Suppressor macrophage (primary cell): Measurements from ENCODE around the gene BCLAF1.

Experiments used
- DNase-seq, 4 experiments: peaks; one replicate each; pipeline ENCODE4 v3.0.0-alpha.2; 2020 to 2022
- total RNA-seq, 17 experiments: gene quantifications; one replicate each; lab custom pipeline; 2026; ENCODE audit warnings: mixed read lengths in 6 of 17, inconsistent platforms in 3 of 17; lab: John Stamatoyannopoulos, UW

The BCLAF1 gene, protein sequence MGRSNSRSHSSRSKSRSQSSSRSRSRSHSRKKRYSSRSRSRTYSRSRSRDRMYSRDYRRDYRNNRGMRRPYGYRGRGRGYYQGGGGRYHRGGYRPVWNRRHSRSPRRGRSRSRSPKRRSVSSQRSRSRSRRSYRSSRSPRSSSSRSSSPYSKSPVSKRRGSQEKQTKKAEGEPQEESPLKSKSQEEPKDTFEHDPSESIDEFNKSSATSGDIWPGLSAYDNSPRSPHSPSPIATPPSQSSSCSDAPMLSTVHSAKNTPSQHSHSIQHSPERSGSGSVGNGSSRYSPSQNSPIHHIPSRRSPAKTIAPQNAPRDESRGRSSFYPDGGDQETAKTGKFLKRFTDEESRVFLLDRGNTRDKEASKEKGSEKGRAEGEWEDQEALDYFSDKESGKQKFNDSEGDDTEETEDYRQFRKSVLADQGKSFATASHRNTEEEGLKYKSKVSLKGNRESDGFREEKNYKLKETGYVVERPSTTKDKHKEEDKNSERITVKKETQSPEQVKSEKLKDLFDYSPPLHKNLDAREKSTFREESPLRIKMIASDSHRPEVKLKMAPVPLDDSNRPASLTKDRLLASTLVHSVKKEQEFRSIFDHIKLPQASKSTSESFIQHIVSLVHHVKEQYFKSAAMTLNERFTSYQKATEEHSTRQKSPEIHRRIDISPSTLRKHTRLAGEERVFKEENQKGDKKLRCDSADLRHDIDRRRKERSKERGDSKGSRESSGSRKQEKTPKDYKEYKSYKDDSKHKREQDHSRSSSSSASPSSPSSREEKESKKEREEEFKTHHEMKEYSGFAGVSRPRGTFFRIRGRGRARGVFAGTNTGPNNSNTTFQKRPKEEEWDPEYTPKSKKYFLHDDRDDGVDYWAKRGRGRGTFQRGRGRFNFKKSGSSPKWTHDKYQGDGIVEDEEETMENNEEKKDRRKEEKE
- 84.3 to 236 (median 138) reads per million in 17 experiments for total RNA-seq

DNA sequence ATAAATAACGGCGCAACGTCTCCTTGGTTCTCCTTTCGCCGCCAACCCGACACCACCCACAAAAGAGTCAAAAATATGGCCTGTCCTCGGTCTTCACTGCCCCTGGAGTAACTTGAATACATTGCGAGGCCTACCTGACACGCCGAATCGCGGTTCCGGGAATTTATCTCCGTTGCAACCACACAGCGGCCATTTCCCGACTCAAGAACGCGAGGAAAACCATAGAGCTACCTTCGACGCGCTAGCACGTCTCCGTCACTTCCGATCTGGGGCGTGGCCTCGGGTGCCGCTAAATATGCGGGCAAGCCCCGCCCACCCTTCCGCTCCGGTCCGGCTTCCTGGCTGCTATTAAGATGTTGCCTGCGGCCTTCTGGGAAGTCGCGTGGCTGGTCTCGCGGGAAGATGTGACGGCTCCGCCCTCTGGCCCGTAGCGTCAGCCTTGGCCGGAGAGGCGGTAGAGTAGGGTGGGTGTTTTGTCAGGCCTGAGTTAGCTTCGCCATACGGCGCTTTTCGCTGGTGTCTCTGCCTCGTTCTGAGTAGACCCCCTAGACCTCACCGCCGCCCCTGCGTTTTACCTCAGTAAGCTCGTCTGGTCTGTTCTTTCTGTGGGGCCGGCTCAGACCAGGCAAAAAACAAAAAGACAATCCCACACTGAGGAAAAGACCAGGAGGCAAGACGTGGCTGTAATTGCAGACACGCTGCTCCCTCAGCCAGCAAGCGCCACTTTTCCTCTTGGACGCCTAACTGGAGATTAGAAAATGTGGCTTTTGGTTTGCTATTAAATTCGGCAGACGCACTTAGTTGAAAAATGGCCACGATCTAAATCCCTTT, at the start of gene BCLAF1:
Gene BCLAF1 (minus strand): TSS at position 268 of the 831 bp plus-strand sequence. CDS start 9,980 bp downstream, outside the sequence.
- peak; percentile 100 for DNase-seq

DNA sequence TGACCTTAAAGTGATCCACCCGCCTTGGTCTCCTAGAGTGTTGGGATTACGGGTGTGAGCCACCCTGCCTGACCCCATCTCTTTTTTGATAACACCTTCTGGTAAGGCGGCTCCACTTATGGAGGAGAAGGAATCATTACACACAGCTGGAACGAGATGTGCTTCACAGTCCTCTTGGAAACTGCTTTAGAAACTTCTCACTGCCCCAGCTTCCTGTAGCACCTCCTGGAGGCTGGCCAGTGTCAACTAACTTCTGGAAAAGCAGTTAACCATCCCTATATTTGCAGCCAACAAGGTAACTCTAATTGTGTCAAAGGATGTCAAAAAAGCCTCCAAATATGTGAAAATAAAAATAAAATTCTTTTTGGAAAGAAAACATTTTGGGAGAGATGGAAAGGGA, 48.8 kb upstream of the BCLAF1 start:
- DNase-seq, result no peak

- no peak for DNase-seq
Measured at GRCh38 chr6:136337606-136338005, 48.0 kb upstream of the BCLAF1 start.

- DNase-seq, result no peak
Measured at GRCh38 chr6:136337121-136337520, 47.5 kb upstream of the BCLAF1 start.

GRCh38 chr6:136335736-136336363, 46.2 kb upstream of the BCLAF1 start:
- DNase-seq, result no peak

DNA sequence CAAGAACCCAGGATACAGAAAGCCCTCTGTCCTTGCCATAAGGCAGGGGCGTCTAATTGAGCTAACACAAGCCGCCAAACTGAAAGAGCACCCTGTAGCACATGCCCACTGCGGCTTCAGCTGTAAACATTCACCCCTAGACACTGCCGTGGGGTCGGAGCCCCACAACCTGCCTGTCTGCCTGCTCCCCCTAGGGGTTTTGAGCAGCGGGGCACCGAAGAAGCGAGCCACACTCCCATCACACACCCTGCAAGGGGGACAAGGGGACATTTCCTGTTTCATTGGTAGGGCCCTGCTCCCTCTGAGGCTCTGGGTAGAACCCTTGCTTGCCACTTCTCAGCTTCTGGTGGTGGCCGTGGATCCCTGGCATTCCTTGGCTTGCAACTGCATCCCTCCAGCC, 45.2 kb upstream of the BCLAF1 start:
- no peak for DNase-seq

GRCh38 chr6:136334465-136334846, 44.8 kb upstream of the BCLAF1 start:
- DNase-seq, result no peak

GRCh38 chr6:136333824-136334464, 44.3 kb upstream of the BCLAF1 start:
- no peak for DNase-seq

DNA sequence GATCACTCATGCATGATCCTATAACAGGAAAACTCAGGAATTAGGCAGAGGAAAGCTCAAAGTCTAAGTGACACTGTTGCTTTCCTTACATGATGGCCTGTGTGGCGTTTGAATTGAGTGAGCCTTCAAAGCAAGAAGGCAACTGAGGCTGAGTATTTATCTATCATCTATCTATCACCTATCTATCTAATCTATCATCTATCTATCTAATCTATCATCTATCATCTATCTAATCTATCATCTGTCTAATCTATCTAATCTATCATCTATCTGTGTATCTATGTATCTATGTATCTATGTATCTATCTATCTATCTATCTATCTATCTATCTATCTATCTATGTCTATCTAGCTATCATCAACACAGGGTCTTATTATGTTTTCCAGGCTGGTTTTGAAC, 41.8 kb upstream of the BCLAF1 start:
- no peak for DNase-seq

DNA sequence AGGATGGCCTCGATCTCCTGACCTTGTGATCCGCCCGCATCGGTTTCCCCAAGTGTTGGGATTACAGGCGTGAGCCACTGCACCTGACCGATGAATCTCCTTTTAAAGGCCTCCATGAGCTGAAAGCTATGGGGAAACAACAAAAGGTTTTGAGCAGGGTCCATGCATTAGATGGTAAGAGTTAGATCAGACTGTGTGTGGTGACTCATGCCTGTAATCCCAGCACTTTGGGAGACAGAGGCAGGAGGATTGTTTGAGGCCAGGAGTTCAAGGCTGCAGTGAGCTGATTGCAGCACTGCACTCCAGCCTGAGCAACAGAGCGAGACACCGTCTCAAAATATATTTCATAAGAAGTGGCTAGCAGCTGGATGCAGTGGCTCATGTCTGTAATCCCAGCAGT, 41.0 kb upstream of the BCLAF1 start:
- DNase-seq, result no peak

- DNase-seq, result peak in 1 of 4 experiments; percentile 39
Measured at GRCh38 chr6:136326038-136326553, 36.5 kb upstream of the BCLAF1 start.

- peak; percentile 13 to 32 (median 20) for DNase-seq
Measured at GRCh38 chr6:136324686-136325380, 35.2 kb upstream of the BCLAF1 start.

DNA sequence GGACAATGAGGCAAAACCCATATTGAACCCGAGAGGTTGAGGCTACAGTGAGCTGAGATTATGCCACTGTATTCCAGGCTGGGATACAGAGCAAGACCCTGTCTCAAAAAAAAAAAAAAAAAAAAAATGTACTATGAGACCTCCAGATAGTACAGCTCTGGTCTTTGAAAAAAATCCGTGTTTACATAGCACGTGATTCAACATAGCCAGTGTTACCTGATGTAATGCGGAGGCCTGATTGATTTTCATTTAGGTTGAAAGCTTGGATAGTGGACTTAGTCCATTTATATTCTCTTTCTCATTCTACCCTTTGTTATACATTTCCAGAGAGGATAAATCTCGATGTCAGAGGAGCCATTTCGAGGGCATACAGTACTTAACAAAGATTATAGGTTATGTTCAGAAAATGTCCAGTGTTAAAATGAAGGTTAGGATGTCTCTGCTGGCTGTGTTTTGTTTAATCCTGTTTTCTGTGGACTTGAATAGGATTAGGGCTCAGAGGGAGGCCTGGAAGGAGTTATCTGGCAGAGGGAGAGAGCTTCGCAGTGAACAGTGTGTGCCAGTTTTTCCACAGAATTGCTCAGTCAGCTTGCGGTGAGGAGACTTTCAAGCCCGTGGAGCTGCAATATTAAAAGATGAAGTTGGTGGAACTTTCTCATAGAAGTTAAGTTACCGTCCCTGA, 33.9 kb upstream of the BCLAF1 start:
- DNase-seq, result no peak

DNA sequence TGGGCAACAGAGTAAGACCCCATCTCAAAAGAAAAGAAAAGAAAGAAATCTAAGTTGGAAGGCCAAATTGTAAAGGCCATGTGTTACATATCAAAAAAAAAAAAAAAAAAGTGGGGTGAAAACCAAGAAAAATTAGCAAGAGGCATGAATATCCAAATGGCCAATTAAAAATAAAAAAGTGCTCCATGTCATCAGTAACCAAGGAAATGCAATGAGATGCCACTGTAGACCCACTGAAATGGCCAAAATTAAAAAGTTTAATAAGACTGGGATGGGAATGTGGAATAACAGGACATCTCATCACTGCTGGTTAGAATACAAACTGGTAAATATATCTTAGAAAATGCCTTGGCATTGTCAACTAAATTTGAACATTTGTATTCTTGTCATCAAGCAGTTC, 30.1 kb upstream of the BCLAF1 start:
- DNase-seq, result no peak

- no peak for DNase-seq
Measured at GRCh38 chr6:136318676-136319075, 29.0 kb upstream of the BCLAF1 start.

GRCh38 chr6:136317971-136318370, 28.3 kb upstream of the BCLAF1 start:
- no peak for DNase-seq

GRCh38 chr6:136317021-136317694, 27.5 kb upstream of the BCLAF1 start:
- DNase-seq, result peak; percentile 71 to 80 (median 73)

GRCh38 chr6:136315594-136315993, 25.9 kb upstream of the BCLAF1 start:
- DNase-seq, result no peak

DNA sequence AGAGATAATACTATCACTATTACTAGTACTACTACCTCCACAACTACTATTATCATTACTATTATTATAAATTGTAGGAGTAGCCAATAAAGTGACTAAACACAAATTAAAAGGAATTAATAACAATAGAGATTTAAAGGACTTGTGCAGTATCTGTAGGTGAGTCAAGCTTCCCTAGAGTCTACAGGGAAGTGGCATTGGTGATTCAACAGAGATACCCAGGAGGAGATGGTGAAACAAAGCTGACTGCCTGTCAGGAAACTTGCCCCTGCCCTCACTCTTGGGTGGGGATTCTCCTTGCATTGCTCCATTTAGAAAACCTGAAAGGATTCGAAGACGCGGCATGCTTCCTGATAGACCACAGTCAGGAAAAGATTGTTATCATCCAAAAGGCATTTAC, 23.3 kb upstream of the BCLAF1 start:
- DNase-seq, result peak in 1 of 4 experiments; percentile 7
